Epithelial cell of proximal tubule (primary cell): ENCODE measurements around the gene APPBP2. TPM values are rescaled to one million over a fixed set of nuclear protein-coding genes. Genes with fewer than 3 reads are reported as not detected.
"Not testable (repeated sequence)": the region's sequence is repeated elsewhere in the genome, so short reads cannot be mapped to it uniquely, and the experiment has no call there.

Experiments used
- DNase-seq: peaks from one replicate; pipeline ENCODE4 v3.0.0-alpha.2; 2011; ENCODE audit warnings: low read depth
- H3K4me3 ChIP-seq: 2 replicates; pipeline ENCODE4 v1.5.1; 2011; ENCODE audit warnings: low read depth, mild to moderate bottlenecking, low read length
- CTCF ChIP-seq: conservative IDR thresholded peaks from 2 replicates; pipeline ENCODE4 v1.5.1; 2012; ENCODE audit warnings: low read depth, mild to moderate bottlenecking, low read length
- total RNA-seq: library from RNA; depleted of rRNA; stranded (reverse); fragments of >200 nt; gene quantifications from 2 replicates; pipeline ENCODE4 v1.2.3, GENCODE V29; 2015

Gene APPBP2
- total RNA-seq, 1 donor from 2014 or later = 16.5 TPM

GRCh38 chr17:60496041-60496440 lies 30.0 kb downstream of the APPBP2 start:
- TF ChIP-seq CTCF = no peak
- no peak overlapping the region for H3K4me3 ChIP-seq
- no peak for DNase-seq

- H3K4me3 ChIP-seq = no peak overlapping the region
- no peak for DNase-seq
- no peak for TF ChIP-seq CTCF
Observed at GRCh38 chr17:60495260-60495659, 30.8 kb downstream of the APPBP2 start.

- no peak for TF ChIP-seq CTCF
- no peak for DNase-seq
Observed at GRCh38 chr17:60493847-60494321, 32.2 kb downstream of the APPBP2 start.

DNA sequence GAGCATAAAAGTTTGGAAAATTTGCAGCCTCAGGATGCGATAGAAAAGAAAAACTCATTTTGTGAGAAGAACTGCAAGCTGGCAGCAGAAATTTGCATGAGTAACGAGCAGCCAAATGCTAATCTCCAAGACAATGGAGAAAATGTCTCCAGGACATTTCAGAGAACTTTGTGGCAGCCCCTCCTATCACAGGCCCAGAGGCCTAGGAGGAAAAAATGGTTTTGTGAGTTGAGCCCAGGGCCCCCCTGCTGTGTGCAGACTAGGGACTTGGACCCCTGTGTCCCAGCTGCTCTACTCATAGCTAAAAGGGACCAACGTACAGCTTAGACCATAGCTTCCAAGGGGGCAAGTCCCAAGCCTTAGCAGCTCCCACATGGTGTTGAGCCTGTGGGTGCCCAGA lies 34.3 kb downstream of the APPBP2 start:
- no peak for TF ChIP-seq CTCF
- no peak for DNase-seq
- no peak overlapping the region for H3K4me3 ChIP-seq

More at GRCh38 chr17:60493847-60494321, 32.2 kb downstream of the APPBP2 start:
- H3K4me3 ChIP-seq = no peak overlapping the region

- H3K4me3 ChIP-seq, DNase-seq: not testable (repeated sequence)
Observed at GRCh38 chr17:60490594-60490993, 35.4 kb downstream of the APPBP2 start.

GRCh38 chr17:60481604-60482003 lies 44.4 kb downstream of the APPBP2 start:
- no peak for DNase-seq
- no peak for TF ChIP-seq CTCF
- H3K4me3 ChIP-seq = no peak overlapping the region

DNA sequence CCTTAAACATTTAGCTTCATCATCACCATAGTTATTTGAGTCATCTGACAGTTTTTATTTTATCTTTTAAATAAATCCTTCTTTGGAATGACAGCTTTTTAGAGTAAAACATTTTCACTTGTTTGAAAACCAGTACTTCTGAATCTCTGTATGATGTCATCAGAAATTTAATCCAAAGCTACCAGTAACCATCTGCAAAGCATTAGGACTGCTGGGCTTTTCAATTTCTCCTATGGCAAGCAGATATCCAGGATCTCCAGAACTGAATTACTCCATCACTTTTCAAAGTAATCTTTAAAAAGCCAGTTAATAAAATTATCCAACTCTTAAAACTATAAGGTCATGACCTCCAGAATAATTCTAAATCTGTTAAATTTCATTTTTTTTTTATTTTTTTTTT lies 52.3 kb downstream of the APPBP2 start:
- DNase-seq = no peak
- no peak for TF ChIP-seq CTCF
- H3K4me3 ChIP-seq = no peak overlapping the region
